ENCODE data around the gene NKAIN1. TPM values are rescaled to one million over a fixed set of nuclear protein-coding genes. Genes with fewer than 3 reads are reported as not detected.

Gene NKAIN1
- total RNA-seq, 4 donors from 2014 or later = not detected

- H3K4me1 ChIP-seq = no peaks in the 10 kb centered on the region
- no peak overlapping the region for H3K4me3 ChIP-seq
- no peaks in the 10 kb centered on the region for H3K27me3 ChIP-seq
- no peaks in the 10 kb centered on the region for H3K9me3 ChIP-seq
- H3K27ac ChIP-seq = no peak overlapping the region
- no peak for DNase-seq
- no peaks in the 10 kb centered on the region for H3K36me3 ChIP-seq
- no peak for TF ChIP-seq POLR2A (IDR thresholded peaks at IDR 0.05)
- TF ChIP-seq, protein P1, sequence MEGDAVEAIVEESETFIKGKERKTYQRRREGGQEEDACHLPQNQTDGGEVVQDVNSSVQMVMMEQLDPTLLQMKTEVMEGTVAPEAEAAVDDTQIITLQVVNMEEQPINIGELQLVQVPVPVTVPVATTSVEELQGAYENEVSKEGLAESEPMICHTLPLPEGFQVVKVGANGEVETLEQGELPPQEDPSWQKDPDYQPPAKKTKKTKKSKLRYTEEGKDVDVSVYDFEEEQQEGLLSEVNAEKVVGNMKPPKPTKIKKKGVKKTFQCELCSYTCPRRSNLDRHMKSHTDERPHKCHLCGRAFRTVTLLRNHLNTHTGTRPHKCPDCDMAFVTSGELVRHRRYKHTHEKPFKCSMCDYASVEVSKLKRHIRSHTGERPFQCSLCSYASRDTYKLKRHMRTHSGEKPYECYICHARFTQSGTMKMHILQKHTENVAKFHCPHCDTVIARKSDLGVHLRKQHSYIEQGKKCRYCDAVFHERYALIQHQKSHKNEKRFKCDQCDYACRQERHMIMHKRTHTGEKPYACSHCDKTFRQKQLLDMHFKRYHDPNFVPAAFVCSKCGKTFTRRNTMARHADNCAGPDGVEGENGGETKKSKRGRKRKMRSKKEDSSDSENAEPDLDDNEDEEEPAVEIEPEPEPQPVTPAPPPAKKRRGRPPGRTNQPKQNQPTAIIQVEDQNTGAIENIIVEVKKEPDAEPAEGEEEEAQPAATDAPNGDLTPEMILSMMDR (IDR thresholded peaks at IDR 0.05) = no peak
These were observed 7.0 kb downstream of the NKAIN1 start for GRCh38 chr1:31232689-31233088.

- Histone ChIP-seq H3K4me1 (no peaks in the 10 kb centered on the region), H3K36me3 (no peaks in the 10 kb centered on the region), H3K4me3 (no peak overlapping the region), H3K27me3 (no peaks in the 10 kb centered on the region), H3K9me3 (no peaks in the 10 kb centered on the region), H3K27ac (no peak overlapping the region)
- no peak for DNase-seq
- TF ChIP-seq POLR2A (IDR thresholded peaks at IDR 0.05) = no peak
- TF ChIP-seq, protein P1 (IDR thresholded peaks at IDR 0.05) = no peak
These were observed 7.9 kb downstream of the NKAIN1 start for GRCh38 chr1:31231802-31232201.

- Histone ChIP-seq H3K4me1 (no peaks in the 10 kb centered on the region), H3K27me3 (no peaks in the 10 kb centered on the region), H3K36me3 (no peaks in the 10 kb centered on the region), H3K4me3 (no peak overlapping the region), H3K27ac (no peak overlapping the region), H3K9me3 (no peaks in the 10 kb centered on the region)
- TF ChIP-seq, protein P1 (IDR thresholded peaks at IDR 0.05) = no peak
- no peak for TF ChIP-seq POLR2A (IDR thresholded peaks at IDR 0.05)
- no peak for DNase-seq
These were observed 9.3 kb downstream of the NKAIN1 start for GRCh38 chr1:31230378-31230777.

DNA sequence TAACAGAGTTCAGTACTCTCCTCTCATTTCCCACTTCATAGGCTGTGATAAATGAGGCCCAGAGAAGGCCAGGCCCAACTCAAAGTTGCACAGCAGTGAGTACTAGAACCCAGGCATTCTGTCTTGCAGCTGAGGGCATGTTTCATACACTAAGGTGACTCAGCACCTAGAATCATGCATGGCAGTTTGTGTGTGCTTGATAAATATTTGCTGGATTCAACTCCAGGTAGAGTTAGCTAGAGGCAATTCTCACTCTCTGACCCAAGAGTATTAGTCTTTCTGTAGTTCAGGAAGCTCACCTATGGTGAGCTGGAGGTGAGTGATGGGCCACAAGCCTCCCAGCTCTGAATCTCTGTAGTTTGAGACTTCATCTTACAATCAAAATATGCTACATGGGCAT lies 10.7 kb downstream of the NKAIN1 start:
- Histone ChIP-seq H3K4me1 (peaks cover 0 to 5% (median 0%) of the 10 kb centered on the region in 4 donors), H3K36me3 (no peaks in the 10 kb centered on the region), H3K27me3 (no peaks in the 10 kb centered on the region), H3K9me3 (no peaks in the 10 kb centered on the region), H3K27ac (no peak overlapping the region), H3K4me3 (no peak overlapping the region)
- no peak for DNase-seq
- no peak for TF ChIP-seq POLR2A (IDR thresholded peaks at IDR 0.05)

- TF ChIP-seq, protein P1 (IDR thresholded peaks at IDR 0.05) = no peak
- no peak for TF ChIP-seq POLR2A (IDR thresholded peaks at IDR 0.05)
- H3K9me3 ChIP-seq = no peaks in the 10 kb centered on the region
- no peak overlapping the region for H3K27ac ChIP-seq
- H3K4me3 ChIP-seq = no peak overlapping the region
- DNase-seq = no peak
- H3K36me3 ChIP-seq = no peaks in the 10 kb centered on the region
- H3K4me1 ChIP-seq = peaks cover 0 to 8% (median 0%) of the 10 kb centered on the region in 4 donors
- H3K27me3 ChIP-seq = no peaks in the 10 kb centered on the region
These were observed 11.7 kb downstream of the NKAIN1 start for GRCh38 chr1:31227891-31228568.

GRCh38 chr1:31224068-31224467 lies 15.6 kb downstream of the NKAIN1 start:
- Histone ChIP-seq H3K9me3 (no peaks in the 10 kb centered on the region), H3K27ac (no peak overlapping the region), H3K27me3 (no peaks in the 10 kb centered on the region), H3K4me3 (no peak overlapping the region), H3K36me3 (no peaks in the 10 kb centered on the region), H3K4me1 (peaks cover 0 to 8% (median 0%) of the 10 kb centered on the region in 4 donors)
- DNase-seq = no peak
- TF ChIP-seq, protein P1 (IDR thresholded peaks at IDR 0.05) = no peak
- TF ChIP-seq POLR2A (IDR thresholded peaks at IDR 0.05) = no peak
